WTC11 (cell line): ENCODE results near the gene ACVR1B. TPM values are rescaled to one million over a fixed set of nuclear protein-coding genes. Genes with fewer than 3 reads are reported as not detected.

Experiments used
- ATAC-seq: fragments of 200-7000 bp; cut with Tn5 transposase; 2 replicates; pipeline ENCODE4 v1.10.0; 2021; ENCODE audit warnings: mild to moderate bottlenecking, moderate library complexity
- CTCF ChIA-PET: fragments of 300-600 bp; sonication (Branson Sonifier 250); formaldehyde crosslinking; loops from one replicate; lab custom pipeline; 2021; ENCODE audit warnings: antibody characterized with exemption; lab: Charles Lee
- POLR2A ChIA-PET: fragments of 350-600 bp; sonication (Branson Sonifier 250); formaldehyde crosslinking; loops from one replicate; lab custom pipeline; 2021; ENCODE audit warnings: antibody characterized with exemption; lab: Charles Lee
- DNase-seq: peaks from one replicate; pipeline ENCODE4 v3.0.0; 2021; ENCODE audit warnings: low spot score
- H3K27ac Mint-ChIP-seq: 2 replicates; pipeline ENCODE4 v1.8.0; 2021; ENCODE audit warnings: mixed read lengths
- H3K27me3 Mint-ChIP-seq: 2 replicates; pipeline ENCODE4 v1.8.0; 2021; ENCODE audit warnings: low read depth, mild to moderate bottlenecking, moderate library complexity, mixed read lengths
- H3K36me3 Mint-ChIP-seq: 2 replicates; pipeline ENCODE4 v1.8.0; 2021; ENCODE audit warnings: mixed read lengths
- H3K4me1 Mint-ChIP-seq: 2 replicates; pipeline ENCODE4 v1.8.0; 2022; ENCODE audit warnings: mixed read lengths
- H3K4me3 Mint-ChIP-seq: 2 replicates; pipeline ENCODE4 v1.8.0; 2021; ENCODE audit warnings: mild to moderate bottlenecking, moderate library complexity, mixed read lengths
- H3K9me3 Mint-ChIP-seq: 2 replicates; pipeline ENCODE4 v1.8.0; 2021; ENCODE audit warnings: mixed read lengths
- CREB1 ChIP-seq: sonication (generic); formaldehyde crosslinking; IDR thresholded peaks from 2 replicates; pipeline ENCODE4 v1.8.0; 2023; ENCODE audit warnings: mild to moderate bottlenecking, missing genetic modification reagents
- NFE2L1 ChIP-seq: sonication (generic); formaldehyde crosslinking; IDR thresholded peaks from 2 replicates; pipeline ENCODE4 v1.8.1; 2023; ENCODE audit warnings: missing genetic modification reagents
- NR2C2 ChIP-seq: sonication (generic); formaldehyde crosslinking; IDR thresholded peaks from 2 replicates; pipeline ENCODE4 v1.8.0; 2022; ENCODE audit warnings: mild to moderate bottlenecking, missing genetic modification reagents
- ZNF138 ChIP-seq: sonication (generic); formaldehyde crosslinking; conservative IDR thresholded peaks from 2 replicates; pipeline ENCODE4 v1.8.1; 2022; ENCODE audit warnings: mild to moderate bottlenecking, moderate library complexity, missing genetic modification reagents
- ZNF416 ChIP-seq: fragments of 250-450 bp; sonication (Bioruptor Pico); IDR thresholded peaks from 2 replicates; pipeline ENCODE4 v1.9.0; 2021; ENCODE audit warnings: mild to moderate bottlenecking, inconsistent platforms
- total RNA-seq: library from RNA; stranded (reverse); gene quantifications from 3 replicates; pipeline ENCODE4 v1.2.3, GENCODE V29; 2021
- TF ChIP-seq, protein P1 (sequence below): sonication (generic); formaldehyde crosslinking; IDR thresholded peaks from 2 replicates; pipeline ENCODE4 v1.8.1; 2022; ENCODE audit warnings: mild to moderate bottlenecking, missing genetic modification reagents, moderate library complexity, borderline replicate concordance
- TF ChIP-seq, protein P2 (sequence below): fragments of 250-450 bp; sonication (Bioruptor Pico); IDR thresholded peaks from 2 replicates; pipeline ENCODE4 v1.9.0; 2021; ENCODE audit warnings: mild to moderate bottlenecking
- TF ChIP-seq, protein P3 (sequence below): sonication (generic); formaldehyde crosslinking; IDR thresholded peaks from 2 replicates; pipeline ENCODE4 v1.8.1; 2023; ENCODE audit warnings: mild to moderate bottlenecking, missing genetic modification reagents, moderate library complexity
- TF ChIP-seq, protein P4 (sequence below): sonication (generic); formaldehyde crosslinking; IDR thresholded peaks from 2 replicates; pipeline ENCODE4 v1.8.1; 2022; ENCODE audit warnings: low read depth, missing genetic modification reagents, borderline replicate concordance
- TF ChIP-seq, protein P5 (sequence below): sonication (generic); formaldehyde crosslinking; IDR thresholded peaks from 2 replicates; pipeline ENCODE4 v1.8.1; 2023; ENCODE audit warnings: mild to moderate bottlenecking, missing genetic modification reagents
- TF ChIP-seq, protein P6 (sequence below): fragments of 250-450 bp; sonication (Bioruptor Pico); IDR thresholded peaks from 2 replicates; pipeline ENCODE4 v1.8.0; 2021; ENCODE audit warnings: mild to moderate bottlenecking
- TF ChIP-seq, protein P7 (sequence below): fragments of 200-600 bp; IDR thresholded peaks from 2 replicates; pipeline ENCODE4 v1.8.0; 2022; ENCODE audit warnings: antibody characterized with exemption

The ACVR1B gene
- total RNA-seq, 1 experiment from 2014 or later: 24.1 TPM

DNA sequence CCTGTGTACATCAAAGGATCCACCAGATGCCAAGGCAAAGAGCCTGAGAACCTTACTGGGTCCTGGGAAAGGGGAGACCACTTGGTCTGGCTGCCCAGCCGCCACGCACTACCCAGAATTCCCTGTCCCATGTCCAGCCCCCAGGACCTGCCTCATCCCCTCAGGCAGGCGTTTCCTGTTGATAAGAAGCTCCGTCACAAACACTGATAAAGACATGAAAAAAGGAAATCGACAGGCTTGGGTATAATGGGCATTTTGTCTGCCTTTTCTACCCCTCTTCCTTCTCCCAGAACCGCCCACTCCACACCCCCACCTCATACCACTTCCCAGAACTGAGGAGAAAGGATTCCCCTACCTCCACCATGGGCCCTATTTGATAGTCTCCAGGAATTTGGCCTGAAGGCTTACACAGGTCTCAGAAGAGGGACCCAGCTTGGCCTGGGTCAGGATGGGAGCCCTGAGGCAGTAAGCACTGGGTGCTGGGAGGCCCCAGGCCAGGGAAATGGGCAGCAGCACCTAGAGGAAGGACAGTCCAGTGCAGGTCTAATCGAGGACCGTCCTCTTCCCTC is 25.4 kb upstream of the ACVR1B start (continued):
- TF ChIP-seq, protein P1, sequence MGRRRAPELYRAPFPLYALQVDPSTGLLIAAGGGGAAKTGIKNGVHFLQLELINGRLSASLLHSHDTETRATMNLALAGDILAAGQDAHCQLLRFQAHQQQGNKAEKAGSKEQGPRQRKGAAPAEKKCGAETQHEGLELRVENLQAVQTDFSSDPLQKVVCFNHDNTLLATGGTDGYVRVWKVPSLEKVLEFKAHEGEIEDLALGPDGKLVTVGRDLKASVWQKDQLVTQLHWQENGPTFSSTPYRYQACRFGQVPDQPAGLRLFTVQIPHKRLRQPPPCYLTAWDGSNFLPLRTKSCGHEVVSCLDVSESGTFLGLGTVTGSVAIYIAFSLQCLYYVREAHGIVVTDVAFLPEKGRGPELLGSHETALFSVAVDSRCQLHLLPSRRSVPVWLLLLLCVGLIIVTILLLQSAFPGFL (CRISPR knock-in tag): no peak
- TF ChIP-seq, protein P2, sequence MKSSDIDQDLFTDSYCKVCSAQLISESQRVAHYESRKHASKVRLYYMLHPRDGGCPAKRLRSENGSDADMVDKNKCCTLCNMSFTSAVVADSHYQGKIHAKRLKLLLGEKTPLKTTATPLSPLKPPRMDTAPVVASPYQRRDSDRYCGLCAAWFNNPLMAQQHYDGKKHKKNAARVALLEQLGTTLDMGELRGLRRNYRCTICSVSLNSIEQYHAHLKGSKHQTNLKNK (CRISPR knock-in tag): no peak
- TF ChIP-seq, protein P3, sequence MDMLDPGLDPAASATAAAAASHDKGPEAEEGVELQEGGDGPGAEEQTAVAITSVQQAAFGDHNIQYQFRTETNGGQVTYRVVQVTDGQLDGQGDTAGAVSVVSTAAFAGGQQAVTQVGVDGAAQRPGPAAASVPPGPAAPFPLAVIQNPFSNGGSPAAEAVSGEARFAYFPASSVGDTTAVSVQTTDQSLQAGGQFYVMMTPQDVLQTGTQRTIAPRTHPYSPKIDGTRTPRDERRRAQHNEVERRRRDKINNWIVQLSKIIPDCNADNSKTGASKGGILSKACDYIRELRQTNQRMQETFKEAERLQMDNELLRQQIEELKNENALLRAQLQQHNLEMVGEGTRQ (CRISPR knock-in tag): no peak
- TF ChIP-seq NFE2L1 (CRISPR knock-in tag): no peak
- TF ChIP-seq, protein P4, sequence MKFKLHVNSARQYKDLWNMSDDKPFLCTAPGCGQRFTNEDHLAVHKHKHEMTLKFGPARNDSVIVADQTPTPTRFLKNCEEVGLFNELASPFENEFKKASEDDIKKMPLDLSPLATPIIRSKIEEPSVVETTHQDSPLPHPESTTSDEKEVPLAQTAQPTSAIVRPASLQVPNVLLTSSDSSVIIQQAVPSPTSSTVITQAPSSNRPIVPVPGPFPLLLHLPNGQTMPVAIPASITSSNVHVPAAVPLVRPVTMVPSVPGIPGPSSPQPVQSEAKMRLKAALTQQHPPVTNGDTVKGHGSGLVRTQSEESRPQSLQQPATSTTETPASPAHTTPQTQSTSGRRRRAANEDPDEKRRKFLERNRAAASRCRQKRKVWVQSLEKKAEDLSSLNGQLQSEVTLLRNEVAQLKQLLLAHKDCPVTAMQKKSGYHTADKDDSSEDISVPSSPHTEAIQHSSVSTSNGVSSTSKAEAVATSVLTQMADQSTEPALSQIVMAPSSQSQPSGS (CRISPR knock-in tag): no peak
- TF ChIP-seq, all 79 proteins: peak for 0

DNA sequence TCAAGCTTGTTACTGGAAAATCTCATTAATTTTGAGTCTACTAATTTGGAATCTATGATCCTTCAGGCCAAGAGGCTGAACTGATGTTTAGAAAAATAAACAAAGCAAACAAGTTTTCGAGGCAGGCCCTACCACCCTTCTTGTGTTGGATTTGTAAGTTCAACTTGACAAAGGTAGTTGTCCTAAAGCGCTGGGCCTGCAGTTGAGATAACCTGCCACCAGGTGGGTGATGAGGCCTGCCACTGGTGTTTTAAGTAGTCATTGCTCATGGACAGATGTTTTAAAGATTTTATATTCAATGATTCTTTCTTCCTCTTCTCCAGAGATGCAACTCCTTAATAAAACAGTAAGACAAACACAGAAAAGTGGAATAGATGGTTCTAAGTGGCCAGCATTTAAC is 24.8 kb upstream of the ACVR1B start:
- TF ChIP-seq, protein P5, sequence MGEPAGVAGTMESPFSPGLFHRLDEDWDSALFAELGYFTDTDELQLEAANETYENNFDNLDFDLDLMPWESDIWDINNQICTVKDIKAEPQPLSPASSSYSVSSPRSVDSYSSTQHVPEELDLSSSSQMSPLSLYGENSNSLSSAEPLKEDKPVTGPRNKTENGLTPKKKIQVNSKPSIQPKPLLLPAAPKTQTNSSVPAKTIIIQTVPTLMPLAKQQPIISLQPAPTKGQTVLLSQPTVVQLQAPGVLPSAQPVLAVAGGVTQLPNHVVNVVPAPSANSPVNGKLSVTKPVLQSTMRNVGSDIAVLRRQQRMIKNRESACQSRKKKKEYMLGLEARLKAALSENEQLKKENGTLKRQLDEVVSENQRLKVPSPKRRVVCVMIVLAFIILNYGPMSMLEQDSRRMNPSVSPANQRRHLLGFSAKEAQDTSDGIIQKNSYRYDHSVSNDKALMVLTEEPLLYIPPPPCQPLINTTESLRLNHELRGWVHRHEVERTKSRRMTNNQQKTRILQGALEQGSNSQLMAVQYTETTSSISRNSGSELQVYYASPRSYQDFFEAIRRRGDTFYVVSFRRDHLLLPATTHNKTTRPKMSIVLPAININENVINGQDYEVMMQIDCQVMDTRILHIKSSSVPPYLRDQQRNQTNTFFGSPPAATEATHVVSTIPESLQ (CRISPR knock-in tag): no peak
- TF ChIP-seq, protein P6, sequence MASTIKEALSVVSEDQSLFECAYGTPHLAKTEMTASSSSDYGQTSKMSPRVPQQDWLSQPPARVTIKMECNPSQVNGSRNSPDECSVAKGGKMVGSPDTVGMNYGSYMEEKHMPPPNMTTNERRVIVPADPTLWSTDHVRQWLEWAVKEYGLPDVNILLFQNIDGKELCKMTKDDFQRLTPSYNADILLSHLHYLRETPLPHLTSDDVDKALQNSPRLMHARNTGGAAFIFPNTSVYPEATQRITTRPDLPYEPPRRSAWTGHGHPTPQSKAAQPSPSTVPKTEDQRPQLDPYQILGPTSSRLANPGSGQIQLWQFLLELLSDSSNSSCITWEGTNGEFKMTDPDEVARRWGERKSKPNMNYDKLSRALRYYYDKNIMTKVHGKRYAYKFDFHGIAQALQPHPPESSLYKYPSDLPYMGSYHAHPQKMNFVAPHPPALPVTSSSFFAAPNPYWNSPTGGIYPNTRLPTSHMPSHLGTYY (CRISPR knock-in tag): no peak
- TF ChIP-seq, protein P7, sequence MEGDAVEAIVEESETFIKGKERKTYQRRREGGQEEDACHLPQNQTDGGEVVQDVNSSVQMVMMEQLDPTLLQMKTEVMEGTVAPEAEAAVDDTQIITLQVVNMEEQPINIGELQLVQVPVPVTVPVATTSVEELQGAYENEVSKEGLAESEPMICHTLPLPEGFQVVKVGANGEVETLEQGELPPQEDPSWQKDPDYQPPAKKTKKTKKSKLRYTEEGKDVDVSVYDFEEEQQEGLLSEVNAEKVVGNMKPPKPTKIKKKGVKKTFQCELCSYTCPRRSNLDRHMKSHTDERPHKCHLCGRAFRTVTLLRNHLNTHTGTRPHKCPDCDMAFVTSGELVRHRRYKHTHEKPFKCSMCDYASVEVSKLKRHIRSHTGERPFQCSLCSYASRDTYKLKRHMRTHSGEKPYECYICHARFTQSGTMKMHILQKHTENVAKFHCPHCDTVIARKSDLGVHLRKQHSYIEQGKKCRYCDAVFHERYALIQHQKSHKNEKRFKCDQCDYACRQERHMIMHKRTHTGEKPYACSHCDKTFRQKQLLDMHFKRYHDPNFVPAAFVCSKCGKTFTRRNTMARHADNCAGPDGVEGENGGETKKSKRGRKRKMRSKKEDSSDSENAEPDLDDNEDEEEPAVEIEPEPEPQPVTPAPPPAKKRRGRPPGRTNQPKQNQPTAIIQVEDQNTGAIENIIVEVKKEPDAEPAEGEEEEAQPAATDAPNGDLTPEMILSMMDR: peak; percentile 61
- TF ChIP-seq NR2C2 (CRISPR knock-in tag) (no peak), CREB1 (CRISPR knock-in tag) (no peak), ZNF138 (CRISPR knock-in tag) (no peak), ZNF416 (no peak)
- TF ChIP-seq, all 79 proteins: peak for 1
- ATAC-seq (peak; percentile 54), DNase-seq (peak; percentile 70)
- H3K27ac Mint-ChIP-seq: no peak overlapping the region
- peaks cover 12% of the 10 kb centered on the region for H3K4me1 Mint-ChIP-seq
- H3K27me3 Mint-ChIP-seq: peaks cover 19% of the 10 kb centered on the region
- H3K36me3 Mint-ChIP-seq: no peaks in the 10 kb centered on the region
- H3K4me3 Mint-ChIP-seq: no peak overlapping the region
- ChIA-PET POLR2A (no interaction called here), CTCF (interaction anchor here (0.7 to 2.2 kb wide), 14 partner anchors 9 to 106 kb away, joined by 3 to 18 read pairs (median 4); no protein-coding TSS in a partner anchor)
- H3K9me3 Mint-ChIP-seq: no peaks in the 10 kb centered on the region
